OCI-LY3 (cell line): Measurements from ENCODE around the gene PCNX3.

Experiments
- CTCF ChIP-seq: fragments of 200-600, 300-600 bp; sonication (generic); IDR thresholded peaks from 2 replicates; pipeline ENCODE4 v1.5.1; 2014; ENCODE audit warnings: antibody characterized with exemption, low read length, low read depth
- EZH2phosphoT487 ChIP-seq: fragments of 200-600 bp; shearing (Covaris generic); IDR thresholded peaks from 2 replicates; pipeline ENCODE4 v1.6.1; 2018; ENCODE audit warnings: antibody characterized with exemption, mixed run types, low read depth

GRCh38 chr11:65620666-65621065, 5.1 kb downstream of the PCNX3 start:
- TF ChIP-seq EZH2phosphoT487 (no peak), CTCF (no peak)
